SK-N-SH (cell line): ENCODE measurements around the gene GRM7. TPM values are rescaled to one million over a fixed set of nuclear protein-coding genes. Genes with fewer than 3 reads are reported as not detected.
A peak's percentile ranks its signal among the peaks of the same experiment; 100 is the strongest.

ENCODE experiments used
- CTCF ChIA-PET: fragments of 300-600, 350-600 bp; formaldehyde crosslinking; extraction: SDS; loops from one replicate; lab custom pipeline; 2021; lab: Yijun Ruan, JAX
- POLR2A ChIA-PET: fragments of 350-600 bp; sonication (Branson Sonifier 250); formaldehyde crosslinking; extraction: SDS; loops from one replicate; lab custom pipeline; 2020; ENCODE audit warnings: antibody characterized with exemption, inconsistent platforms; lab: Yijun Ruan, JAX
- DNase-seq: peaks from one replicate; pipeline ENCODE4 v3.0.0; 2012
- H2AFZ ChIP-seq: fragments of 200-600 bp; sonication (generic); 2 replicates; pipeline ENCODE4 v1.8.1; 2016; ENCODE audit warnings: antibody characterized with exemption, mild to moderate bottlenecking, low read depth
- H3F3A ChIP-seq: fragments of 200-600 bp; sonication (generic); replicated peaks from 2 replicates; pipeline ENCODE3; 2016; ENCODE audit warnings: antibody characterized with exemption, mild to moderate bottlenecking; ENCODE audit not compliant: insufficient read depth
- H3K27ac ChIP-seq, 2 experiments: fragments of 200-500 bp in 1 of 2; fragments of 200-600 bp in 1 of 2; sonication (Bioruptor generic) in 1 of 2; sonication (generic), shearing (Covaris generic) in 1 of 2; 2 replicates each; pipeline versions ENCODE4 v1.5.1 to v1.6.1; 2014 to 2016; ENCODE audit warnings: low read depth in 2 of 2, inconsistent platforms in 1 of 2, low read length in 1 of 2, mild to moderate bottlenecking in 1 of 2, mixed read lengths in 1 of 2
- H3K27me3 ChIP-seq: fragments of 200-600 bp; sonication (generic), shearing (Covaris generic); 2 replicates; pipeline ENCODE4 v1.6.1; 2016; ENCODE audit warnings: mixed run types; ENCODE audit not compliant: insufficient read depth
- H3K36me3 ChIP-seq, 2 experiments: fragments of 200-500 bp in 1 of 2; fragments of 200-600 bp in 1 of 2; sonication (Bioruptor generic) in 1 of 2; sonication (generic) in 1 of 2; replicated peaks in 1 of 2; 2 replicates each; pipeline versions ENCODE3 to v1.5.1; 2014 to 2016; ENCODE audit warnings: low read length in 1 of 2, mild to moderate bottlenecking in 1 of 2; ENCODE audit not compliant: insufficient read depth in 2 of 2, control insufficient read depth in 1 of 2
- H3K4me1 ChIP-seq, 2 experiments: fragments of 200-500 bp in 1 of 2; fragments of 200-600 bp in 1 of 2; sonication (Bioruptor generic) in 1 of 2; sonication (generic), shearing (Covaris generic) in 1 of 2; 2 replicates each; pipeline versions ENCODE4 v1.5.1 to v1.6.1; 2014 to 2016; ENCODE audit warnings: low read depth in 1 of 2, low read length in 1 of 2, mixed run types in 1 of 2; ENCODE audit not compliant: insufficient read depth in 2 of 2, control insufficient read depth in 1 of 2
- H3K4me2 ChIP-seq: fragments of 200-600 bp; sonication (generic), shearing (Covaris generic); 2 replicates; pipeline ENCODE4 v1.6.1; 2017; ENCODE audit warnings: mixed run types
- H3K4me3 ChIP-seq, 2 experiments: fragments of 200-500 bp in 1 of 2; fragments of 200-600 bp in 1 of 2; sonication (Bioruptor generic) in 1 of 2; sonication (generic), shearing (Covaris generic) in 1 of 2; 2 replicates each; pipeline versions ENCODE4 v1.5.1 to v1.8.1; 2014 to 2016; ENCODE audit warnings: low read depth in 2 of 2, inconsistent platforms in 1 of 2, low read length in 1 of 2, mild to moderate bottlenecking in 1 of 2, mixed read lengths in 1 of 2, moderate library complexity in 1 of 2
- H3K79me2 ChIP-seq: fragments of 200-600 bp; sonication (generic); 2 replicates; pipeline ENCODE4 v1.8.1; 2017; ENCODE audit warnings: mild to moderate bottlenecking; ENCODE audit not compliant: insufficient read depth
- H3K9ac ChIP-seq: fragments of 200-600 bp; sonication (generic); 2 replicates; pipeline ENCODE4 v1.6.1; 2017; ENCODE audit warnings: mixed run types
- H3K9me2 ChIP-seq: fragments of 200-600 bp; sonication (generic); 2 replicates; pipeline ENCODE4 v1.6.1; 2017; ENCODE audit warnings: mixed run types
- H3K9me3 ChIP-seq: fragments of 200-600 bp; sonication (generic); 2 replicates; pipeline ENCODE4 v1.6.1; 2017; ENCODE audit warnings: mixed run types, mild to moderate bottlenecking, moderate library complexity
- H4K20me1 ChIP-seq: fragments of 200-600 bp; sonication (generic); 2 replicates; pipeline ENCODE4 v1.6.1; 2017; ENCODE audit warnings: mild to moderate bottlenecking, mixed run types; ENCODE audit not compliant: insufficient read depth
- CTCF ChIP-seq: fragments of 200-600 bp; sonication (generic); IDR thresholded peaks from 2 replicates; pipeline ENCODE4 v1.6.1; 2017; ENCODE audit warnings: antibody characterized with exemption, mild to moderate bottlenecking, moderate library complexity
- ELF1 ChIP-seq: IDR thresholded peaks from 2 replicates; pipeline ENCODE4 v1.4.0; 2012
- FOSL2 ChIP-seq: IDR thresholded peaks from 2 replicates; pipeline ENCODE4 v1.4.0; 2012; ENCODE audit warnings: low read depth, mild to moderate bottlenecking, moderate library complexity, borderline replicate concordance
- FOXM1 ChIP-seq: IDR thresholded peaks from 2 replicates; pipeline ENCODE4 v1.4.0; 2012; ENCODE audit warnings: low read depth, mild to moderate bottlenecking
- IRF3 ChIP-seq: fragments of 150-350 bp; IDR thresholded peaks from 2 replicates; pipeline ENCODE4 v1.6.1; 2016; ENCODE audit warnings: mild to moderate bottlenecking, low read depth, low read length
- JUND ChIP-seq: IDR thresholded peaks from 2 replicates; pipeline ENCODE4 v1.4.0; 2012
- NFIC ChIP-seq: IDR thresholded peaks from 2 replicates; pipeline ENCODE4 v1.4.0; 2012; ENCODE audit warnings: borderline replicate concordance
- RAD21 ChIP-seq: IDR thresholded peaks from 2 replicates; pipeline ENCODE4 v1.6.1; 2012; ENCODE audit warnings: mild to moderate bottlenecking, low read length
- RCOR1 ChIP-seq: fragments of 150-350 bp; IDR thresholded peaks from 2 replicates; pipeline ENCODE4 v1.6.1; 2017; ENCODE audit warnings: antibody characterized with exemption, low read length
- REST ChIP-seq: IDR thresholded peaks from 2 replicates; pipeline ENCODE4 v1.6.1; 2012; ENCODE audit warnings: mild to moderate bottlenecking, low read depth, low read length, moderate library complexity
- RFX5 ChIP-seq: IDR thresholded peaks from 2 replicates; pipeline ENCODE4 v1.6.1; 2012; ENCODE audit warnings: mild to moderate bottlenecking, improper control_type of control experiment, low read length
- SMC3 ChIP-seq: IDR thresholded peaks from 2 replicates; pipeline ENCODE4 v1.6.1; 2012; ENCODE audit warnings: low read depth, low read length, improper control_type of control experiment
- USF1 ChIP-seq: IDR thresholded peaks from 2 replicates; pipeline ENCODE4 v1.4.0; 2012; ENCODE audit warnings: low read depth, borderline replicate concordance
- ZBTB33 ChIP-seq: IDR thresholded peaks from 2 replicates; pipeline ENCODE4 v1.4.0; 2012; ENCODE audit warnings: low read depth, borderline replicate concordance
- WGBS: methylation state at CpG from one replicate; pipeline ENCODE4 v1.1.6; 2017; ENCODE audit warnings: low lambda C conversion rate; 5-methylcytosine and 5-hydroxymethylcytosine counted together
- polyA plus RNA-seq, 3 experiments: library from polyadenylated mRNA; depleted of rRNA; stranded (reverse); fragments of >200 nt; gene quantifications; 2 replicates each; pipeline ENCODE4 v1.2.3, GENCODE V29; 2012

Gene GRM7
- polyA plus RNA-seq, 1 of the 3 experiments (the other 2 are of a cell fraction): 0.03 TPM

- TF ChIP-seq ZBTB33 (no peak), REST (no peak), NFIC (no peak), FOXM1 (no peak), RAD21 (no peak)
Observed at GRCh38 chr3:7112523-7113056, 251.7 kb downstream of the GRM7 start (continued).

- CTCF ChIA-PET: interaction anchor here (1.2 to 1.5 kb wide), 5 partner anchors 13 to 23 kb away, joined by 3 to 6 read pairs (median 4); no protein-coding TSS in a partner anchor
Observed at GRCh38 chr3:7144697-7145308, 283.9 kb downstream of the GRM7 start.

More at GRCh38 chr3:7144697-7145308, 283.9 kb downstream of the GRM7 start:
- Histone ChIP-seq H3F3A (no peaks in the 10 kb centered on the region), H3K4me1 (no peaks in the 10 kb centered on the region), H3K9me3 (0 out of 2 replicates have a peak, but pooled peaks cover 2% of the 10 kb centered on the region), H3K36me3 (no peaks in the 10 kb centered on the region), H4K20me1 (no peaks in the 10 kb centered on the region), H3K9me2 (no peaks in the 10 kb centered on the region), H3K27me3 (no peaks in the 10 kb centered on the region), H3K4me3 (peak overlapping the region in 1 of 2 experiments; percentile 41; a peak in 1 of 4 replicates), H3K27ac (no peak overlapping the region), H3K79me2 (no peaks in the 10 kb centered on the region), H3K9ac (no peak overlapping the region), H3K4me2 (no peak overlapping the region), H2AFZ (no peak overlapping the region)
- TF ChIP-seq RAD21: peak; percentile 42
- no peak for TF ChIP-seq IRF3
- TF ChIP-seq ELF1: no peak
- peak; percentile 37 for TF ChIP-seq CTCF
- no peak for TF ChIP-seq RCOR1
- TF ChIP-seq RFX5: no peak
- peak; percentile 18; the same call in 1 of the 2 replicates for TF ChIP-seq SMC3
- TF ChIP-seq FOXM1: no peak
- no peak for TF ChIP-seq USF1
- no peak for TF ChIP-seq FOSL2
- no peak for TF ChIP-seq JUND
- DNase-seq: peak; percentile 3
- POLR2A ChIA-PET: no interaction called here
- 28% methylated on average over 8 of the region's 8 CpGs for WGBS
